NCI-H2196 (cell line): Measurements from ENCODE around the gene CRELD1.
A peak's percentile ranks its signal among the peaks of the same experiment; 100 is the strongest.
"Not testable (repeated sequence)": the region's sequence is repeated elsewhere in the genome, so short reads cannot be mapped to it uniquely, and the experiment has no call there.

Experiments used
- DNase-seq: peaks from one replicate; lab custom pipeline; 2025; ENCODE audit not compliant: unreplicated experiment; lab: John Stamatoyannopoulos, UW

Gene CRELD1

GRCh38 chr3:9934235-9934621 is 594 bp downstream of the CRELD1 start:
- no peak for DNase-seq

GRCh38 chr3:9934993-9935392 is 1.4 kb downstream of the CRELD1 start:
- DNase-seq: no peak

- DNase-seq: no peak
Observed at GRCh38 chr3:9935966-9936510, 2.4 kb downstream of the CRELD1 start.

- no peak for DNase-seq
Observed at GRCh38 chr3:9937486-9938238, 4.0 kb downstream of the CRELD1 start.

- DNase-seq: no peak
Observed at GRCh38 chr3:9938966-9939365, 5.3 kb downstream of the CRELD1 start.

GRCh38 chr3:9939906-9940305 is 6.3 kb downstream of the CRELD1 start:
- DNase-seq: not testable (repeated sequence)

GRCh38 chr3:9940746-9941145 is 7.1 kb downstream of the CRELD1 start:
- DNase-seq: no peak

GRCh38 chr3:9942164-9942563 is 8.5 kb downstream of the CRELD1 start:
- DNase-seq: no peak

- DNase-seq: no peak
Observed at GRCh38 chr3:9942934-9943690, 9.5 kb downstream of the CRELD1 start.

GRCh38 chr3:9944271-9944670 is 10.6 kb downstream of the CRELD1 start:
- no peak for DNase-seq

- no peak for DNase-seq
Observed at GRCh38 chr3:9945358-9945757, 11.7 kb downstream of the CRELD1 start.

GRCh38 chr3:9946112-9947024 is 12.7 kb downstream of the CRELD1 start:
- no peak for DNase-seq

- DNase-seq: no peak
Observed at GRCh38 chr3:9947025-9947995, 13.7 kb downstream of the CRELD1 start.

- no peak for DNase-seq
Observed at GRCh38 chr3:9948586-9948985, 15.0 kb downstream of the CRELD1 start.

GRCh38 chr3:9949115-9949514 is 15.5 kb downstream of the CRELD1 start:
- no peak for DNase-seq

- no peak for DNase-seq
Observed at GRCh38 chr3:9949626-9950025, 16.0 kb downstream of the CRELD1 start.

GRCh38 chr3:9951126-9951525 is 17.5 kb downstream of the CRELD1 start:
- no peak for DNase-seq

- no peak for DNase-seq
Observed at GRCh38 chr3:9951598-9951961, 17.9 kb downstream of the CRELD1 start.

- DNase-seq: peak; percentile 37
Observed at GRCh38 chr3:9951962-9952805, 18.6 kb downstream of the CRELD1 start, which contains the start of gene PRRT3. Gene PRRT3 (minus strand): TSS chr3:9952408. CDS start chr3:9950115, 2,293 bp downstream.
